ENCODE results near the gene KDM8. TPM values are rescaled to one million over a fixed set of nuclear protein-coding genes. Genes with fewer than 3 reads are reported as not detected.

The KDM8 gene
- total RNA-seq, result 1 to 10 TPM; 5.2 to 7.1 TPM

DNA sequence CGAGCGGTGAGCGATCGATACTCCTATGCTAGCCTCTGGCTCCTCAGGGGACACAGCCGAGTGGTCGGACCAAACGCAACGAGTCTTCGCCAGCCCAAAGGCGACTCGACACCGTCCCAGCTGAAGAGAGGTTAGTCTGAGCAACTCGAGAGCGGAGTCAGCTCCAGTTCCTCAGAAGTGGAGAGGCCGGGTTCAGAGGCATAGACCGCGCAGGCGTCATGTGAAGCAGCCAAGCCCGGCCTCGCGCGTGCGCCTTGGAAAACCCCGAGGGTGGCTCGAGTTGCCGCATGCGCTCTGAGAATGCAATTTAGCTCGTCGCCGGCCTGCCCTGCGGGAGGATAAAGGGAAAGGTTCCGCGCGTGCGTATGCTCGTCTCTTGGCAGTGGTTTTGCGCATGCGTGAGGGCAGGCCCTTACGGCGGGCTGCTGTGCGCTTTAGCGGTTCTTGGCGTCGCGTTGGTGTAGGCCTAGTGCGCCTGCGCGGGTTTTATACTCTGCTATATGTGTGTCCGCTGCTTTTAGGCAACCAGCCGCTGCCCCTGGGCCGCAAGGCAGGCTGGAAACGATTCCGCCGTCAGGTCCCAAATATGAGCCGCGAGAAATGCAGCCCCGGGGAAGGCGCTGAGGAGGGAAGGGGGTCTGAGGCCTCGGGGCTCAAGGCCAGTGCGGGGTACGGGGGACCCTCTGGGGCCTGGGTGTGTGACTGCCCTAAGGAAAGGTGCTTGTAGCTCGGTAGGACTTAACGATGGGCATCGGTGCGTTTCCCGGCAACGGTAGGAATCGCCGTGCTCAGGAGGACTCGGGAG, at the start of gene KDM8:
Gene KDM8, plus strand, starts transcription at position 20 of the 805 bp plus-strand sequence. CDS start 6,598 bp downstream, outside the sequence.
- intact Hi-C loops (cut with DNase I), result no loop called here
- peak within 1 kb of the TSS; percentile 54 for H3K4me3 ChIP-seq
- TF ChIP-seq, protein P1, sequence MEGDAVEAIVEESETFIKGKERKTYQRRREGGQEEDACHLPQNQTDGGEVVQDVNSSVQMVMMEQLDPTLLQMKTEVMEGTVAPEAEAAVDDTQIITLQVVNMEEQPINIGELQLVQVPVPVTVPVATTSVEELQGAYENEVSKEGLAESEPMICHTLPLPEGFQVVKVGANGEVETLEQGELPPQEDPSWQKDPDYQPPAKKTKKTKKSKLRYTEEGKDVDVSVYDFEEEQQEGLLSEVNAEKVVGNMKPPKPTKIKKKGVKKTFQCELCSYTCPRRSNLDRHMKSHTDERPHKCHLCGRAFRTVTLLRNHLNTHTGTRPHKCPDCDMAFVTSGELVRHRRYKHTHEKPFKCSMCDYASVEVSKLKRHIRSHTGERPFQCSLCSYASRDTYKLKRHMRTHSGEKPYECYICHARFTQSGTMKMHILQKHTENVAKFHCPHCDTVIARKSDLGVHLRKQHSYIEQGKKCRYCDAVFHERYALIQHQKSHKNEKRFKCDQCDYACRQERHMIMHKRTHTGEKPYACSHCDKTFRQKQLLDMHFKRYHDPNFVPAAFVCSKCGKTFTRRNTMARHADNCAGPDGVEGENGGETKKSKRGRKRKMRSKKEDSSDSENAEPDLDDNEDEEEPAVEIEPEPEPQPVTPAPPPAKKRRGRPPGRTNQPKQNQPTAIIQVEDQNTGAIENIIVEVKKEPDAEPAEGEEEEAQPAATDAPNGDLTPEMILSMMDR (IDR thresholded peaks at IDR 0.05), result no peak

DNA sequence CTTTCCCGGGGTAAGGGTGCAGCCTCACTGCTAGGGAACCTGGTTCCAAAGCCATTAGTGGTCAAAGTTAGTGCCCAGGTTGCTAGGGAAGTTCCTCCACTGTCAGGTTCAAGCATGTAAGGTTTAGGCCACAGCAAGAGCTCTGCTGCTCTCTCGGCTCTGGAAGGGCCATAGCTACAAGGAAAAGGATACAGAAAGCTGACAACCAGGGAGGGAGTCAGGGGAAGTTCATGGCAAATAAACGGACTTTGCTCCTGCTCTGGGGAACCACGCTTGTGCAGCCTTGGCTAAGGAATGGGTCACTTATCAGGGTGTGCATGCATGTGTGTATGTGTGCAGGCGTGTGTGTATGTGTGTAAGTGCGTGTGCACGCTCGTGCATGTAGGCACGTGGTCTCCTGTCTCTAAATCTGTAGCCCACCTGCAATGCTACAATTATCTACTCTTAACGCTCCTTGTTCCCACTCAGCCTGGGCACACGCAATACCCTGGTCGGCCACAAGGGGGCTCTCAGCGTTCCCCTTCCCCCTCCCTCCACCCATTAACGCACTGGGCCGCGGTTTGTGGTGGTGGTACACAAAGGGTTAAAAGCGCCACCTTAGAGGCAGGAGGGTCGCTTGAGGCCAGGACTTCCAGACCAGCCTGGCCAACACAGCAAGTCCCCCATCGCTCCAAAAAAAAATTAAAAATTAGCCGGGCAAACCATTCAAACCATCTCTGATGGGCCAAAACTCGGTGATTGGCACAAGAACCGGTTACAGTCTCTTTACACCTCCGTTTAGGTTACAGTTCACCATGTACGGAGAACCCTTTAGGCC, 48.4 kb upstream of the KDM8 start:
- Histone ChIP-seq H3K27me3 (no peaks in the 10 kb centered on the region), H3K4me3 (no peak overlapping the region), H3K36me3 (no peaks in the 10 kb centered on the region), H3K9ac (ENCODE audit: low read depth in 2 of 2, low read length in 2 of 2) (peak overlapping the region in 1 of 2 donors; percentile 59), H3K9me3 (no peaks in the 10 kb centered on the region), H3K27ac (peak overlapping the region; percentile 12), H3K4me1 (peaks cover 7% of the 10 kb centered on the region)
- TF ChIP-seq, protein P1 (IDR thresholded peaks at IDR 0.05), result peak; percentile 97
- intact Hi-C loops (cut with DNase I), result no loop called here
- peak; percentile 74 for DNase-seq

More for the DNA sequence above, at the start of gene KDM8:
- Histone ChIP-seq H3K4me1 (peaks cover 15% of the 10 kb centered on the region), H3K27ac (peak within 1 kb of the TSS; percentile 98), H3K9me3 (no peaks in the 10 kb centered on the region), H3K27me3 (no peaks in the 10 kb centered on the region), H3K9ac (ENCODE audit: low read depth in 2 of 2, low read length in 2 of 2) (peak within 1 kb of the TSS; percentile 80 to 91), H3K36me3 (no peaks in the 10 kb centered on the region)
- peak; percentile 100 for DNase-seq

DNA sequence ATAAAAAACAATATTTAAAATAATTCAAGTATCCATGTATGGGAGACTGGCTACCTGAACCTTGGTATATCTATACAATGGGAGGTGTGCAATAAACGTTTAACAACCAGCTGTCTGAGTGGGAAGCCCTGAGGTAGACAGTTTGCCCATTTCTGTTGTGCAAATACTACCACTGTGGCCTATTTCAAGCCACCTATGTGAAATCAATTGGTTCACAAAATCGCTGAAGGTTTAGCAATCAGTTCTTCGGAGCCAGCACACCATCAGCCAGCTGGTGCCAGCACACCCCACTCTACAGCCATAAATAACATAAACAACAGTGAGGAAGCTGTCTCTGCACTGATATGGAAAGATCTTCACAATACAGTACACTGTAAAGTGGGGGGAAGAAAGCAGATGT, 46.7 kb upstream of the KDM8 start:
- H3K27ac ChIP-seq, result no peak overlapping the region
- H3K9ac ChIP-seq (ENCODE audit: low read depth in 2 of 2, low read length in 2 of 2), result no peak overlapping the region
- intact Hi-C loops (cut with DNase I), result no loop called here
- DNase-seq, result no peak
- H3K9me3 ChIP-seq, result no peaks in the 10 kb centered on the region
- peaks cover 7% of the 10 kb centered on the region for H3K4me1 ChIP-seq
- no peaks in the 10 kb centered on the region for H3K36me3 ChIP-seq
- H3K27me3 ChIP-seq, result no peaks in the 10 kb centered on the region
- no peak overlapping the region for H3K4me3 ChIP-seq
- TF ChIP-seq, protein P1 (IDR thresholded peaks at IDR 0.05), result no peak

DNA sequence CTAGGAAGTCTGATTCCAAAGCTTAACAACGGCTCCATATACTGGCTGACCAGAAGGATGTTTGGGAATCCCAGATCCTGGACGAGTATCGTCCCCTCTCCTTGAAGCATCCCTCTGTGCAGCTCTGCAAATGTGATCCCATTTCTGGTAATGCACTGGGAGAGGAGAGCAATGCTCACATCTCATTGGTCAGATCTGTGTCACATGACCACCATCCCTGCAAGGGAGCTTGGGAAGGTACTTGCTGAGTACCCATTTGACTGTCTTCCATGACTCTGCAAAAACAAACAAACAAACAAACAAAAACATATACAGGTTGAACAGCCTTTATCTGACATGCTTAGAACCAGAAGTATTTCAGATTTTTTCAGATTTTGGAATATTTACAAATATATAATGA, 41.9 kb upstream of the KDM8 start:
- intact Hi-C loops (cut with DNase I), result no loop called here
- H3K9me3 ChIP-seq, result no peaks in the 10 kb centered on the region
- no peaks in the 10 kb centered on the region for H3K36me3 ChIP-seq
- H3K27ac ChIP-seq, result no peak overlapping the region
- TF ChIP-seq, protein P1 (IDR thresholded peaks at IDR 0.05), result no peak
- no peak for DNase-seq
- H3K4me1 ChIP-seq, result no peaks in the 10 kb centered on the region
- H3K9ac ChIP-seq (ENCODE audit: low read depth in 2 of 2, low read length in 2 of 2), result no peak overlapping the region
- no peaks in the 10 kb centered on the region for H3K27me3 ChIP-seq
- H3K4me3 ChIP-seq, result no peak overlapping the region

DNA sequence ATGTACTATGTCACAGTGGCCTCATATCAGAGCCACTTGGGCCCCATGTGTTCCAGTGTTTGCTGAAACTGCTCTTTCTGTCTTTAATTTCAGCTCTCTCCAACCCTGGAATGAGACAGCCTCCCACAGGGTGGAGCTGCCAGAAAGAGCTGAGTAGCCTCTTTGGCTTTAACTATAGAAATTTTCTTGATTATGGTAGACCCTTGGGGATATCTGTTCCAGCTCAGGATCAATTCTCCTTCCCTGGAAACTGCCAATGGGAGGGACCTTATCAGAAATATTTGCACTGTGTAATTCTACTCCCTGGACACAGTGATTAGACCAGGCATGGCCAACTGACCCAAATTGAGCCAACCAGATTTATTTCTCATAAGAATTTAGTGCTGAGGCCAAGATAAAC, 39.0 kb upstream of the KDM8 start:
- TF ChIP-seq, protein P1 (IDR thresholded peaks at IDR 0.05), result no peak
- no peak for DNase-seq
- Histone ChIP-seq H3K9me3 (no peaks in the 10 kb centered on the region), H3K27ac (no peak overlapping the region), H3K9ac (ENCODE audit: low read depth in 2 of 2, low read length in 2 of 2) (no peak overlapping the region), H3K4me3 (no peak overlapping the region), H3K36me3 (no peaks in the 10 kb centered on the region), H3K27me3 (no peaks in the 10 kb centered on the region), H3K4me1 (no peaks in the 10 kb centered on the region)
- intact Hi-C loops (cut with DNase I), result no loop called here

Measured in colonic mucosa (tissue), 4 donors.